Liver (tissue), 3 donors: ENCODE measurements around the gene KYNU.

Experiments
- GABPA ChIP-seq, 2 donors: IDR thresholded peaks in 1 of 2; conservative IDR thresholded peaks in 1 of 2; 2 replicates each; pipeline ENCODE4 v1.6.1; 2016; ENCODE audit warnings: antibody characterized with exemption in 2 of 2, mild to moderate bottlenecking in 1 of 2, moderate library complexity in 1 of 2
- TF ChIP-seq, protein P1 (sequence below): fragments of 150-350 bp; IDR thresholded peaks from 2 replicates; pipeline ENCODE4 v1.5.1; 2017; ENCODE audit warnings: improper control_type of control experiment, low read depth, low read length; ENCODE audit not compliant: missing input control
- donor health status: healthy.
- donor health status: healthy.

DNA sequence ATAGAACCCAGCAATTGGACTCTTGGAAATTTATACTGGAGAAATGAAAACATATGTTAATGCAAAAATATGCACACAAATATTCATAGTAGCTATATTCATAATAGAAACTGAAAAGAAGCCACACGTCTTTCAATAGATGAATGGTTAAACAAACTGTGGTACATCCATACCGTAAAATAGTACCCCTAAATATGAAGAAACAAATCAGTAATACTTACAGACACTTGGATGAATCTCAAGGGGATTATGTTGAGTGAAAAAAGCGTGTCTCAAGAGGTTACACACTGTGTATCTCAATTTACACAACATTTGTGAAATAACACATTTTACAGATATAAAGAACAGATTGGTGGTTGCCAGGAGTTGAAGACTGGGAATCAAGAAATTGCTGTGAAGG, 190.6 kb downstream of the KYNU start:
- TF ChIP-seq, protein P1, sequence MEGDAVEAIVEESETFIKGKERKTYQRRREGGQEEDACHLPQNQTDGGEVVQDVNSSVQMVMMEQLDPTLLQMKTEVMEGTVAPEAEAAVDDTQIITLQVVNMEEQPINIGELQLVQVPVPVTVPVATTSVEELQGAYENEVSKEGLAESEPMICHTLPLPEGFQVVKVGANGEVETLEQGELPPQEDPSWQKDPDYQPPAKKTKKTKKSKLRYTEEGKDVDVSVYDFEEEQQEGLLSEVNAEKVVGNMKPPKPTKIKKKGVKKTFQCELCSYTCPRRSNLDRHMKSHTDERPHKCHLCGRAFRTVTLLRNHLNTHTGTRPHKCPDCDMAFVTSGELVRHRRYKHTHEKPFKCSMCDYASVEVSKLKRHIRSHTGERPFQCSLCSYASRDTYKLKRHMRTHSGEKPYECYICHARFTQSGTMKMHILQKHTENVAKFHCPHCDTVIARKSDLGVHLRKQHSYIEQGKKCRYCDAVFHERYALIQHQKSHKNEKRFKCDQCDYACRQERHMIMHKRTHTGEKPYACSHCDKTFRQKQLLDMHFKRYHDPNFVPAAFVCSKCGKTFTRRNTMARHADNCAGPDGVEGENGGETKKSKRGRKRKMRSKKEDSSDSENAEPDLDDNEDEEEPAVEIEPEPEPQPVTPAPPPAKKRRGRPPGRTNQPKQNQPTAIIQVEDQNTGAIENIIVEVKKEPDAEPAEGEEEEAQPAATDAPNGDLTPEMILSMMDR = no peak
- TF ChIP-seq GABPA (IDR thresholded peaks at IDR 0.05 in 1 of 2, conservative IDR thresholded peaks at IDR 0.05 in 1 of 2) = no peak
